Stomach (tissue), 4 donors: ENCODE measurements around the gene ATXN7L3.

Experiments
- CTCF ChIP-seq, 7 experiments: fragments of 450-650 bp in 4 of 7; fragments of 200-600 bp in 3 of 7; sonication (generic) in 3 of 7; IDR thresholded peaks; one replicate each; pipeline ENCODE4 v1.5.1; 2016 to 2019; ENCODE audit warnings: antibody characterized with exemption in 7 of 7, control low read depth in 2 of 7, mild to moderate bottlenecking in 1 of 7
- POLR2A ChIP-seq, 4 donors: fragments of 450-650 bp; IDR thresholded peaks; one replicate each; pipeline ENCODE4 v1.6.1; 2016; ENCODE audit warnings: antibody characterized with exemption in 4 of 4, control low read depth in 2 of 4, mild to moderate bottlenecking in 1 of 4, moderate library complexity in 1 of 4

- TF ChIP-seq CTCF (IDR thresholded peaks at IDR 0.05) (no peak), POLR2A (IDR thresholded peaks at IDR 0.05) (no peak)
Measured at GRCh38 chr17:44193326-44194084, 6.2 kb downstream of the ATXN7L3 start.
